ENCODE measurements around the gene CERS2. TPM values are rescaled to one million over a fixed set of nuclear protein-coding genes. Genes with fewer than 3 reads are reported as not detected.

CERS2 gene
- total RNA-seq, 4 donors from 2014 or later, result 18.2 to 72.7 (median 45.4) TPM

GRCh38 chr1:150965605-150966004 lies 9.0 kb downstream of the CERS2 start:
- Histone ChIP-seq H3K9me3 (no peaks in the 10 kb centered on the region), H3K4me3 (no peak overlapping the region), H3K27me3 (no peaks in the 10 kb centered on the region), H3K4me1 (peaks cover 5 to 13% (median 6%) of the 10 kb centered on the region in 3 donors), H3K27ac (no peak overlapping the region), H3K36me3 (peaks cover 44 to 84% (median 52%) of the 10 kb centered on the region in 3 donors)
- no peak for TF ChIP-seq POLR2A (IDR thresholded peaks at IDR 0.05)
- no peak for TF ChIP-seq CTCF (IDR thresholded peaks at IDR 0.05)
- DNase-seq, result no peak
- intact Hi-C loops (cut with DNase I), result no loop called here
- WGBS, 2 donors, result 79 to 87% methylated on average over 4 of the region's 4 CpGs

DNA sequence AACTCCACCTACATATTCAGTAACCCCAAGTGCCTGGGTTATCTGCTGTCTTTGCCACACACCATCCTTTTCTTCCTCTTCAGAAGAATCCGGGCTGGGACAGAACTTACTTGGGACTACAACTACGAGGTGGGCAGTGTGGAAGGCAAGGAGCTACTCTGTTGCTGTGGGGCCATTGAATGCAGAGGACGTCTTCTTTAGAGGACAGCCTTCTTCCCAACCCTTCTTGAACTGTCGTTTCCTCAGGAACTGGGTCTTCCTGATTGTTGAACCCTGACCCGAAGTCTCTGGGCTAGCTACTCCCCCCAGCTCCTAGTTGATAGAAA lies 10.5 kb downstream of the CERS2 start:
- no peaks in the 10 kb centered on the region for H3K27me3 ChIP-seq
- no peak overlapping the region for H3K27ac ChIP-seq
- no peaks in the 10 kb centered on the region for H3K9me3 ChIP-seq
- H3K4me1 ChIP-seq, result no peaks in the 10 kb centered on the region
- TF ChIP-seq POLR2A (IDR thresholded peaks at IDR 0.05), result no peak
- TF ChIP-seq CTCF (IDR thresholded peaks at IDR 0.05), result no peak
- DNase-seq, result no peak
- peaks cover 54 to 98% (median 63%) of the 10 kb centered on the region in 3 donors for H3K36me3 ChIP-seq
- intact Hi-C loops (cut with DNase I), result no loop called here
- WGBS, 2 donors, result 77 to 87% methylated on average over 3 to 4 of the region's 5 CpGs
- no peak overlapping the region for H3K4me3 ChIP-seq

DNA sequence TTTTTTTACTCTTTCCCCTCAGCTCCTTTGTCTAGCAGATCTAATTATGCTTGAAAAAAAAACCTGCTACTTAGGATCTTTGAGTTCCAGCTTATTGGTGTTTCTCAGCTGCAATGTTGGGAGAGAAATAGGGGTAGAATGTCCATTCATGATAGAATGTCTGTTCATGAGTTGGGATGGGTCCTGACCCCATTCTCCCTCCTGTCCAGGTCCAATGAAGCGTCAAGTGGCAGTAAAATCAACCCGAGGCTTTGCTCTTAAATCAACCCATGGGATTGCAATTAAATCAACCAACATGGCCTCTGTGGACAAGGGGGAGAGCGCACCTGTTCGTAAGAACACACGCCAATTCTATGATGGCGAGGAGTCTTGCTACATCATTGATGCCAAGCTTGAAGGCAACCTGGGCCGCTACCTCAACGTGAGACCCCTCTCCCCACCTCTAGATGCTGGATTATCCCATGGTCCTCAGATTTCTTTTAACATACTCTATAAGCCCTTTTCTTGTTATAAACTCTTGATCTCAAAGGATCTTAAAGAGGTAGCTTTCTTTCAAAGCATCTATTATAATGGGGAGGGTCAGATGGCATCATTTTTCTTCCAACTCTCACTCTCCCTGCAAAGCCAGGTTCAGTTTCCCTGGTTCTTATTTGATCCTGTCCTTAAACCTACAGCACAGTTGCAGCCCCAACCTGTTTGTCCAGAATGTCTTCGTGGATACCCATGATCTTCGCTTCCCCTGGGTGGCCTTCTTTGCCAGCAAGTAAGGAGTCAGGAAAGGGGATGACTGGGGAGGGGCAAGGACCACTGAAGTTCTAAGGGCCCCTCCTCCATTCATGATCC lies 11.1 kb downstream of the CERS2 start:
- Histone ChIP-seq H3K4me3 (no peak overlapping the region), H3K27me3 (no peaks in the 10 kb centered on the region), H3K36me3 (peaks cover 50 to 100% (median 64%) of the 10 kb centered on the region in 3 donors), H3K4me1 (no peaks in the 10 kb centered on the region), H3K9me3 (no peaks in the 10 kb centered on the region), H3K27ac (no peak overlapping the region)
- intact Hi-C loops (cut with DNase I), result no loop called here
- DNase-seq, result no peak
- TF ChIP-seq CTCF (IDR thresholded peaks at IDR 0.05), result no peak
- 86 to 87% methylated on average over 9 to 10 of the region's 10 CpGs for WGBS, 2 donors

DNA sequence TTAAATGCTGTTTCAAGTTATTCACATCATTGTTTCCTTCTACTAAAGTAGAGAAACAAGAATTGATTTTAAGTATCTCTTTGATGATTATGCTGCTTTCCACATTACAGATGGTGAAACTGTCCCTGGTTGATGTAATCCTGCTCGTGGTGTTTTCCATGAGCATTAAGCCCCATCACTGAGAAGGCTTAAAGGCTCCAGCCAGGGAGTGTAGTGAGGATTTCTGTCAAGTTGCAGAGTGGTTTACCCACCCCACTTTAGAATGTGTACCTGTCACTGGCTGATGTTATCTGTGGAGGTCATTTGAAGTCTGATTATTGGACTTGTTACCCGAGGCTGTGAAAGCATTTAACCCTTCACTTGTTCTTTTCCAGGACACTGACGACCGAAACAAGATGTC lies 12.9 kb downstream of the CERS2 start:
- TF ChIP-seq POLR2A (IDR thresholded peaks at IDR 0.05) (no peak), CTCF (IDR thresholded peaks at IDR 0.05) (no peak)
- DNase-seq, result no peak
- Histone ChIP-seq H3K27ac (no peak overlapping the region), H3K36me3 (peaks cover 34 to 100% (median 52%) of the 10 kb centered on the region in 3 donors), H3K9me3 (no peaks in the 10 kb centered on the region), H3K4me1 (no peaks in the 10 kb centered on the region), H3K4me3 (no peak overlapping the region), H3K27me3 (no peaks in the 10 kb centered on the region)
- intact Hi-C loops (cut with DNase I), result no loop called here
- WGBS, 2 donors, result 60 to 66% methylated on average over 4 of the region's 4 CpGs

DNA sequence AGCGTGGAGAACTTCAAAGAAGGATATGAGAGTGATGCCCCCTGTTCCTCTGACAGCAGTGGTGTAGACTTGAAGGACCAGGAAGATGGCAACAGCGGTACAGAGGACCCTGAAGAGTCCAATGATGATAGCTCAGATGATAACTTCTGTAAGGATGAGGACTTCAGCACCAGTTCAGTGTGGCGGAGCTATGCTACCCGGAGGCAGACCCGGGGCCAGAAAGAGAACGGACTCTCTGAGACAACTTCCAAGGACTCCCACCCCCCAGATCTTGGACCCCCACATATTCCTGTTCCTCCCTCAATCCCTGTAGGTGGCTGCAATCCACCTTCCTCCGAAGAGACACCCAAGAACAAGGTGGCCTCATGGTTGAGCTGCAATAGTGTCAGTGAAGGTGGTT lies 14.0 kb downstream of the CERS2 start:
- Histone ChIP-seq H3K9me3 (no peaks in the 10 kb centered on the region), H3K27me3 (no peaks in the 10 kb centered on the region), H3K4me1 (no peaks in the 10 kb centered on the region), H3K27ac (no peak overlapping the region), H3K36me3 (peaks cover 24 to 100% (median 41%) of the 10 kb centered on the region in 3 donors), H3K4me3 (no peak overlapping the region)
- DNase-seq, result no peak
- intact Hi-C loops (cut with DNase I), result no loop called here
- WGBS, 2 donors, result 96 to 98% methylated on average over 6 to 7 of the region's 7 CpGs
- TF ChIP-seq POLR2A (IDR thresholded peaks at IDR 0.05), result no peak
- no peak for TF ChIP-seq CTCF (IDR thresholded peaks at IDR 0.05)

Measured in esophagus squamous epithelium (tissue), 5 donors.